H1 (cell line): ENCODE data around the gene HPN. TPM values are rescaled to one million over a fixed set of nuclear protein-coding genes. Genes with fewer than 3 reads are reported as not detected.

Source experiments
- CTCF ChIA-PET: fragments of 300-600 bp; sonication (Branson Sonifier 250); formaldehyde crosslinking; loops from one replicate; lab custom pipeline; 2021; ENCODE audit not compliant: partially characterized antibody; lab: Charles Lee
- POLR2A ChIA-PET: fragments of 300-600 bp; sonication (Branson Sonifier 250); formaldehyde crosslinking; loops from one replicate; lab custom pipeline; 2021; ENCODE audit warnings: inconsistent platforms; ENCODE audit not compliant: partially characterized antibody; lab: Charles Lee
- DNase-seq, 2 experiments: peaks; one replicate each; pipeline versions ENCODE4 v3.0.0 to v3.0.0-alpha.2; 2010 to 2022; ENCODE audit warnings: low spot score in 2 of 2, low read depth in 1 of 2, mixed read lengths in 1 of 2
- FAIRE-seq: peaks from 2 replicates; lab custom pipeline; 2011; peaks lifted over from hg19 to GRCh38; lab: Jason Lieb, UNC
- H2AFZ ChIP-seq: 2 replicates; pipeline ENCODE4 v1.8.1; 2012; ENCODE audit warnings: low read length, inconsistent platforms
- H2AK5ac ChIP-seq: 2 replicates; pipeline ENCODE4 v1.6.1; 2013; ENCODE audit warnings: low read depth, low read length
- H2BK120ac ChIP-seq: replicated peaks from 2 replicates; pipeline ENCODE3; 2013; ENCODE audit warnings: low read depth, low read length, inconsistent platforms
- H2BK12ac ChIP-seq: 2 replicates; pipeline ENCODE4 v1.6.1; 2013; ENCODE audit warnings: low read depth, low read length
- H2BK15ac ChIP-seq: 2 replicates; pipeline ENCODE4 v1.6.1; 2013; ENCODE audit warnings: low read length
- H2BK20ac ChIP-seq: 2 replicates; pipeline ENCODE4 v1.6.1; 2013; ENCODE audit warnings: low read length
- H2BK5ac ChIP-seq: 2 replicates; pipeline ENCODE4 v1.6.1; 2013; ENCODE audit warnings: low read depth, low read length
- H3K14ac ChIP-seq: 2 replicates; pipeline ENCODE4 v1.6.1; 2013; ENCODE audit warnings: inconsistent platforms; ENCODE audit not compliant: insufficient read length
- H3K18ac ChIP-seq: 2 replicates; pipeline ENCODE4 v1.6.1; 2013; ENCODE audit warnings: low read length; ENCODE audit errors: extremely low read depth
- H3K23ac ChIP-seq: 2 replicates; pipeline ENCODE4 v1.6.1; 2013; ENCODE audit warnings: inconsistent platforms; ENCODE audit not compliant: insufficient read length
- H3K23me2 ChIP-seq: 2 replicates; pipeline ENCODE4 v1.6.1; 2013; ENCODE audit warnings: low read depth, low read length
- H3K27ac ChIP-seq: 2 replicates; pipeline ENCODE4 v1.6.1; 2011; ENCODE audit warnings: low read depth, low read length, inconsistent platforms
- H3K27me3 ChIP-seq, 4 experiments: replicated peaks in 1 of 4; 1 replicate in 1 of 4; 2 replicates in 3 of 4; pipeline versions ENCODE4 v1.6.1 to v1.8.1; 2011 to 2013; ENCODE audit warnings: low read length in 3 of 4, mild to moderate bottlenecking in 3 of 4, inconsistent platforms in 2 of 4, mixed read lengths in 2 of 4, moderate library complexity in 1 of 4; ENCODE audit not compliant: control insufficient read depth in 3 of 4, insufficient read depth in 3 of 4; ENCODE audit errors: extremely low read depth in 1 of 4
- H3K36me3 ChIP-seq, 4 experiments: 2 replicates each; pipeline versions ENCODE4 v1.6.1 to v1.8.1; 2011 to 2013; ENCODE audit warnings: mild to moderate bottlenecking in 4 of 4, low read length in 3 of 4, moderate library complexity in 2 of 4, control low read depth in 1 of 4, inconsistent platforms in 1 of 4; ENCODE audit not compliant: insufficient read depth in 4 of 4, control insufficient read depth in 2 of 4
- H3K4ac ChIP-seq: replicated peaks from 2 replicates; pipeline ENCODE3; 2013; ENCODE audit warnings: low read length, low read depth, mixed read lengths, inconsistent platforms; ENCODE audit not compliant: insufficient read length
- H3K4me1 ChIP-seq, 4 experiments: replicated peaks in 1 of 4; 1 replicate in 1 of 4; 2 replicates in 3 of 4; pipeline versions ENCODE4 v1.6.1 to v1.8.1; 2011 to 2013; ENCODE audit warnings: low read length in 3 of 4, inconsistent platforms in 2 of 4, mixed read lengths in 1 of 4; ENCODE audit not compliant: insufficient read depth in 4 of 4, control insufficient read depth in 3 of 4
- H3K4me2 ChIP-seq, 2 experiments: 2 replicates each; pipeline versions ENCODE4 v1.6.1 to v1.8.1; 2011 to 2013; ENCODE audit warnings: low read depth in 2 of 2, low read length in 2 of 2, control low read depth in 1 of 2, inconsistent platforms in 1 of 2, mild to moderate bottlenecking in 1 of 2; ENCODE audit not compliant: insufficient read depth in 1 of 2
- H3K4me3 ChIP-seq, 4 experiments: fragments of 200-600, 300-600 bp in 1 of 4; sonication (generic), shearing (Covaris generic), sonication (Bioruptor Twin) in 1 of 4; 2 replicates each; pipeline versions ENCODE4 v1.5.1 to v1.8.1; 2011 to 2016; ENCODE audit warnings: low read length in 4 of 4, low read depth in 3 of 4, control low read depth in 2 of 4, inconsistent platforms in 2 of 4, mild to moderate bottlenecking in 2 of 4, mixed read lengths in 1 of 4, moderate library complexity in 1 of 4; ENCODE audit not compliant: insufficient read depth in 2 of 4; ENCODE audit errors: extremely low read depth in 1 of 4
- H3K56ac ChIP-seq: replicated peaks from 2 replicates; pipeline ENCODE3; 2013; ENCODE audit warnings: low read depth, mild to moderate bottlenecking, mixed read lengths, low read length, inconsistent platforms; ENCODE audit not compliant: insufficient read length
- H3K79me1 ChIP-seq: 2 replicates; pipeline ENCODE4 v1.6.1; 2013; ENCODE audit warnings: low read depth, low read length, control low read depth
- H3K79me2 ChIP-seq, 2 experiments: 2 replicates each; pipeline versions ENCODE4 v1.6.1 to v1.8.1; 2012 to 2013; ENCODE audit warnings: low read length in 2 of 2, mild to moderate bottlenecking in 2 of 2, inconsistent platforms in 1 of 2; ENCODE audit not compliant: insufficient read depth in 2 of 2, control insufficient read depth in 1 of 2
- H3K9ac ChIP-seq, 4 experiments: replicated peaks in 1 of 4; 1 replicate in 1 of 4; 2 replicates in 3 of 4; pipeline versions ENCODE4 v1.6.1 to v1.8.1; 2011 to 2013; ENCODE audit warnings: low read depth in 3 of 4, low read length in 3 of 4, control low read depth in 2 of 4, mild to moderate bottlenecking in 2 of 4, moderate library complexity in 2 of 4, inconsistent platforms in 1 of 4; ENCODE audit errors: extremely low read depth in 1 of 4
- H3K9me3 ChIP-seq, 2 experiments: 2 replicates each; pipeline versions ENCODE4 v1.6.1 to v1.8.1; 2012 to 2013; ENCODE audit warnings: mild to moderate bottlenecking in 2 of 2, moderate library complexity in 2 of 2, control low read depth in 1 of 2, inconsistent platforms in 1 of 2, low read depth in 1 of 2, low read length in 1 of 2, mixed read lengths in 1 of 2; ENCODE audit not compliant: insufficient read depth in 2 of 2
- H4K20me1 ChIP-seq, 2 experiments: replicated peaks in 1 of 2; 2 replicates each; pipeline versions ENCODE3 to v1.8.1; 2011 to 2013; ENCODE audit warnings: inconsistent platforms in 2 of 2, low read length in 2 of 2, mild to moderate bottlenecking in 1 of 2; ENCODE audit not compliant: insufficient read depth in 2 of 2, control insufficient read depth in 1 of 2
- H4K5ac ChIP-seq: 2 replicates; pipeline ENCODE4 v1.6.1; 2013; ENCODE audit warnings: low read length, low read depth, mixed read lengths, inconsistent platforms; ENCODE audit not compliant: insufficient read length
- H4K8ac ChIP-seq: 2 replicates; pipeline ENCODE4 v1.8.0; 2013; ENCODE audit warnings: mild to moderate bottlenecking, moderate library complexity, low read length, inconsistent platforms; ENCODE audit not compliant: insufficient read depth; ENCODE audit errors: extremely low read depth
- H4K91ac ChIP-seq: replicated peaks from 2 replicates; pipeline ENCODE3; 2013; ENCODE audit warnings: low read length, mixed read lengths, inconsistent platforms; ENCODE audit not compliant: insufficient read length
- ASH2L ChIP-seq: fragments of 200-600, 300-600 bp; sonication (generic); IDR thresholded peaks from one replicate; pipeline ENCODE4 v1.7.1; 2017; ENCODE audit warnings: low read length
- CTCF ChIP-seq, 3 experiments: IDR thresholded peaks; 1 replicate in 2 of 3; 2 replicates in 1 of 3; pipeline versions ENCODE4 v1.5.1 to v1.6.1; 2011; ENCODE audit warnings: low read length in 3 of 3, mild to moderate bottlenecking in 3 of 3, inconsistent platforms in 2 of 3, low read depth in 1 of 3, moderate library complexity in 1 of 3; ENCODE audit not compliant: insufficient read depth in 1 of 3; ENCODE audit errors: control extremely low read depth in 1 of 3
- HDAC2 ChIP-seq, 2 experiments: fragments of 300-600 bp in 1 of 2; sonication (generic) in 1 of 2; IDR thresholded peaks; 2 replicates each; pipeline ENCODE4 v1.6.1; 2011 to 2012; ENCODE audit warnings: low read depth in 2 of 2, low read length in 2 of 2, mild to moderate bottlenecking in 2 of 2, moderate library complexity in 2 of 2, borderline replicate concordance in 1 of 2, inconsistent platforms in 1 of 2
- HDAC6 ChIP-seq: IDR thresholded peaks from one replicate; pipeline ENCODE4 v1.7.1; 2012; ENCODE audit warnings: low read depth, mild to moderate bottlenecking, inconsistent platforms, low read length, moderate library complexity
- RAD21 ChIP-seq, 2 experiments: IDR thresholded peaks in 1 of 2; conservative IDR thresholded peaks in 1 of 2; 2 replicates each; pipeline ENCODE4 v1.6.1; 2011; ENCODE audit warnings: low read depth in 2 of 2, low read length in 2 of 2, improper control_type of control experiment in 1 of 2, inconsistent platforms in 1 of 2, mild to moderate bottlenecking in 1 of 2, moderate library complexity in 1 of 2
- SAP30 ChIP-seq: fragments of 300-600 bp; sonication (generic); IDR thresholded peaks from 2 replicates; pipeline ENCODE4 v1.7.1; 2012; ENCODE audit warnings: low read length, moderate library complexity, mild to moderate bottlenecking, inconsistent platforms; ENCODE audit not compliant: insufficient read depth, insufficient replicate concordance
- SP2 ChIP-seq: IDR thresholded peaks from 2 replicates; pipeline ENCODE4 v1.6.1; 2012; ENCODE audit warnings: mild to moderate bottlenecking, low read length, inconsistent platforms
- SUZ12 ChIP-seq: fragments of 200-600 bp; sonication (generic); IDR thresholded peaks from 2 replicates; pipeline ENCODE4 v1.6.1; 2012; ENCODE audit warnings: mild to moderate bottlenecking, inconsistent platforms, low read length, moderate library complexity, mixed read lengths
- TAF1 ChIP-seq: IDR thresholded peaks from 2 replicates; pipeline ENCODE4 v1.6.1; 2011; ENCODE audit warnings: mild to moderate bottlenecking, low read depth, low read length
- YY1 ChIP-seq: IDR thresholded peaks from 2 replicates; pipeline ENCODE4 v1.6.1; 2011; ENCODE audit warnings: low read depth, mild to moderate bottlenecking, low read length
- WGBS, 2 experiments: shearing (Covaris generic) in 1 of 2; methylation state at CpG; one replicate each; pipeline versions ENCODE4 v1.1.6 to v1.1.7; 2013 to 2015; ENCODE audit warnings: low lambda C conversion rate in 2 of 2, mixed read lengths in 2 of 2, inconsistent platforms in 1 of 2, low coverage in 1 of 2, missing lambda C conversion rate in 1 of 2; ENCODE audit not compliant: insufficient replicate concordance in 2 of 2, insufficient coverage in 1 of 2, insufficient read length in 1 of 2; ENCODE audit errors: extremely low coverage in 1 of 2, missing lambda C conversion rate in 1 of 2; 5-methylcytosine and 5-hydroxymethylcytosine counted together
- polyA plus RNA-seq, 7 experiments: library from polyadenylated mRNA; depleted of rRNA in 3 of 7; stranded (reverse) in 5 of 7; unstranded in 2 of 7; fragments of >200 nt in 5 of 7; fragments of 200-250 nt in 2 of 7; gene quantifications; 1 replicate in 5 of 7; 2 replicates in 1 of 7; 4 replicates in 1 of 7; pipeline versions ENCODE4 v1.2.1 to v1.2.3, GENCODE V29; 2011 to 2013; ENCODE audit warnings: missing spikeins in 2 of 7, mixed read lengths in 2 of 7
- total RNA-seq: library from RNA; stranded (reverse); fragmentation: NEBNext Ultra II Directional; extraction: Animal tissue kit (Norgen Biotek cat#: 25700); gene quantifications from 2 replicates; pipeline ENCODE4 v1.2.1, GENCODE V29; 2021

HPN gene
- total and polyA plus RNA-seq, 2 of the 8 experiments (the other 6 are each of a cell fraction or from before 2014, with no cell fraction given) = 14.7 to 33.7 TPM

- Histone ChIP-seq H4K8ac (no peak overlapping the region), H4K20me1 (no peaks in the 10 kb centered on the region), H3K14ac (no peak overlapping the region), H2BK15ac (no peak overlapping the region), H3K4me2 (no peak overlapping the region), H3K36me3 (no peaks in the 10 kb centered on the region), H3K4me1 (peaks cover 0 to 10% (median 8%) of the 10 kb centered on the region in 4 experiments; a peak in 6 of 7 replicates), H3K9me3 (no peaks in the 10 kb centered on the region), H4K5ac (no peak overlapping the region), H3K27me3 (no peaks in the 10 kb centered on the region), H3K23ac (no peak overlapping the region), H2BK20ac (no peak overlapping the region; the same call in 1 of the 2 replicates), H3K4me3 (no peak overlapping the region), H3K79me1 (no peaks in the 10 kb centered on the region), H2BK120ac (no peak overlapping the region), H2BK12ac (no peak overlapping the region; the same call in 1 of the 2 replicates), H3K56ac (no peak overlapping the region), H2AFZ (no peak overlapping the region), H3K27ac (no peak overlapping the region), H3K9ac (no peak overlapping the region), H3K23me2 (peaks cover 10% of the 10 kb centered on the region; the same call in 1 of the 2 replicates), H3K4ac (no peak overlapping the region), H3K79me2 (peaks cover 0 to under 1% of the 10 kb centered on the region in 2 experiments; a peak in 1 of 4 replicates), H3K18ac (no peak overlapping the region), H2AK5ac (no peak overlapping the region; the same call in 1 of the 2 replicates), H4K91ac (no peak overlapping the region), H2BK5ac (no peak overlapping the region)
- DNase-seq (no peak), FAIRE-seq (no peak)
- POLR2A ChIA-PET = interaction anchor here (0.8 to 22.5 kb wide), 3 partner anchors 11 to 44 kb away, joined by 3 to 366 read pairs (median 5); partner anchors contain the start of gene SCN1B
- CTCF ChIA-PET = interaction anchor here (0.6 to 1.9 kb wide), 5 partner anchors 12 to 573 kb away, joined by 3 to 7 read pairs (median 3); no protein-coding TSS in a partner anchor
- WGBS, 2 experiments = 92% methylated on average over 6 of the region's 8 CpGs; no CpG with 5 or more reads in 1 of the 2 experiments
- TF ChIP-seq SAP30 (no peak), CTCF (IDR thresholded peaks at IDR 0.05; ENCODE audit: control extremely low read depth in 1 of 3, insufficient read depth in 1 of 3, low read depth in 1 of 3, low read length in 3 of 3) (no peak), SUZ12 (no peak), TAF1 (no peak), YY1 (no peak), HDAC6 (no peak), RAD21 (IDR thresholded peaks at IDR 0.05 in 1 of 2, conservative IDR thresholded peaks at IDR 0.05 in 1 of 2; ENCODE audit: low read depth in 2 of 2, low read length in 2 of 2) (no peak), SP2 (no peak), ASH2L (no peak), HDAC2 (IDR thresholded peaks at IDR 0.05; ENCODE audit: borderline replicate concordance in 1 of 2, low read depth in 2 of 2, low read length in 2 of 2) (no peak)
These were observed 46.0 kb upstream of the HPN start for GRCh38 chr19:34995551-34995950.
